ENCODE data around the gene ERBIN.
"Not testable (repeated sequence)": the region's sequence is repeated elsewhere in the genome, so short reads cannot be mapped to it uniquely, and the experiment has no call there.

Gene ERBIN, protein sequence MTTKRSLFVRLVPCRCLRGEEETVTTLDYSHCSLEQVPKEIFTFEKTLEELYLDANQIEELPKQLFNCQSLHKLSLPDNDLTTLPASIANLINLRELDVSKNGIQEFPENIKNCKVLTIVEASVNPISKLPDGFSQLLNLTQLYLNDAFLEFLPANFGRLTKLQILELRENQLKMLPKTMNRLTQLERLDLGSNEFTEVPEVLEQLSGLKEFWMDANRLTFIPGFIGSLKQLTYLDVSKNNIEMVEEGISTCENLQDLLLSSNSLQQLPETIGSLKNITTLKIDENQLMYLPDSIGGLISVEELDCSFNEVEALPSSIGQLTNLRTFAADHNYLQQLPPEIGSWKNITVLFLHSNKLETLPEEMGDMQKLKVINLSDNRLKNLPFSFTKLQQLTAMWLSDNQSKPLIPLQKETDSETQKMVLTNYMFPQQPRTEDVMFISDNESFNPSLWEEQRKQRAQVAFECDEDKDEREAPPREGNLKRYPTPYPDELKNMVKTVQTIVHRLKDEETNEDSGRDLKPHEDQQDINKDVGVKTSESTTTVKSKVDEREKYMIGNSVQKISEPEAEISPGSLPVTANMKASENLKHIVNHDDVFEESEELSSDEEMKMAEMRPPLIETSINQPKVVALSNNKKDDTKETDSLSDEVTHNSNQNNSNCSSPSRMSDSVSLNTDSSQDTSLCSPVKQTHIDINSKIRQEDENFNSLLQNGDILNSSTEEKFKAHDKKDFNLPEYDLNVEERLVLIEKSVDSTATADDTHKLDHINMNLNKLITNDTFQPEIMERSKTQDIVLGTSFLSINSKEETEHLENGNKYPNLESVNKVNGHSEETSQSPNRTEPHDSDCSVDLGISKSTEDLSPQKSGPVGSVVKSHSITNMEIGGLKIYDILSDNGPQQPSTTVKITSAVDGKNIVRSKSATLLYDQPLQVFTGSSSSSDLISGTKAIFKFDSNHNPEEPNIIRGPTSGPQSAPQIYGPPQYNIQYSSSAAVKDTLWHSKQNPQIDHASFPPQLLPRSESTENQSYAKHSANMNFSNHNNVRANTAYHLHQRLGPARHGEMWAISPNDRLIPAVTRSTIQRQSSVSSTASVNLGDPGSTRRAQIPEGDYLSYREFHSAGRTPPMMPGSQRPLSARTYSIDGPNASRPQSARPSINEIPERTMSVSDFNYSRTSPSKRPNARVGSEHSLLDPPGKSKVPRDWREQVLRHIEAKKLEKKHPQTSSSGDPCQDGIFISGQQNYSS (N-terminal part only)

DNA sequence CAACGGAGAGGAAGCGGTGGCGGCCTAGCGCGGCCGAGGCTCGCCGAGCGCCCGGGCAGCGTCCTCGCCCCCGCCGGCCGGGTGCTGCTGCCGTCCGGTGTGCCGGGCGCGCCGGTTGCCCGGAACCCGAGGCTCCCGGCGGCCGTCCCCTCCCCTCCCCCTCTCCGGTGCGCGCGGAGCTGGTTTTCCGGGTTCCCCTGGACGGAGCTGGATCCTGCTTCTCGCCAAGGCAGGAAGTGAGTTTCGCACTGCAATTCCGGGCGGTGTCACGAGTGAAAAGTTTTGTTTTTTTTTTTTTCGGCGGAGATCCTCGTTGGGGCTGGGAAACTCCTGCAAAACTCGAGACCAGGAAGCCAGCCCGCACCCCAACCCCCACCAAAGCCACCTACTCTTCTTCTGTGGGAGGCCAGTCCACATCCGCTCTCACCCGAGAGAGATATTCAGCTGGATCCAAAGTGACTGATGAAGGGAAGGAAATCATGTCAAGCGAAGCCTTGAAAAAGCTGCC, at the start of gene ERBIN:
ERBIN (plus strand) TSS at position 300 of the 508 bp plus-strand sequence. CDS start 66,144 bp downstream, outside the sequence.
- DNase-seq, result peak; percentile 51

GRCh38 chr5:65876970-65877369, 49.4 kb upstream of the ERBIN start:
- DNase-seq, result no peak

DNA sequence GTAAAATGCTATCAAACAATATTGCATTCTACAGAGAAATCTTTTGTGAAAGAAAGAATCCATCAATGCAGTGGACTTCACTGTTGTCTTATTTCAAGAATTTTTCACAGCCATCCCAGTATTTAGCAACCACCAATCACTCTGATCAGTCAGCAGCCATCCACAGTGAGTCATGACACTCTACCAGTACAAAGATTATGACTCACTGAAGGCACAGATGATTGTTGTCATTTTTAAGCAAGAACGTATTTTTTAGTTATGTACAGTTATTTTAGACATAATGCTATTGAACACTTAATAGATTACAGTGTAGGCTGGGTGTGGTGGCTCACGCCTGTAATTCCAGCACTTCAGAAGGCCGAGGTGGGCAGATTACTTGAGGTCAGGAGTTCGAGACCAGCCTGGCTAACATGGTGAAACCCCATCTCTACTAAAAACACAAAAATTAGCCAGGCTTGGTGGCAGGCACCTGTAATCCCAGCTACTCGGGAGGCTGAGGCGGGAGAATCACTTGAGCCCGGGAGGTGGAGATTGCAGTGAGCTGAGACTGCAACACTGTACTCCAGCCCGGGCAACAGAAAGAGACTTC, 46.6 kb upstream of the ERBIN start:
- not testable (repeated sequence) for DNase-seq

- peak; percentile 1 for DNase-seq
Observed at GRCh38 chr5:65880496-65881072, 45.8 kb upstream of the ERBIN start.

DNA sequence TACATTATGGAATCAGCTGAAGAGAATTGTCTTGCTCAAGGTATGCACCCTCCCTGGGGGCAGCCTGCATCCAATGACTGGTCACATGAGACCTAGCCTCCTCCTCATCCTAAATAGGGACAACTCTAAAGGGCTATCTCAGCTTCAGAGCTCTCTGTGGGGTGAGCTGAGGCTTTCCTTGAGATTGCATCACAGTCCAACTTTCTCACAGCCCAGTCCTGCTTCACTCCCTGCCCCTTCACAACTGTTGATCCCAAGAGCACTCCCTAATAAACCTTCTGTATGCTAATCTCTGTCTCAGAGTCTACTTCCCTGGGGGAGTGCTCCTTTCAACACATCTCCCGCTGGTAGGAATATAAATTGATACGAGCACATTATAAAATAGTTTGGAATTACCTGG, 44.1 kb upstream of the ERBIN start:
- DNase-seq, result no peak

GRCh38 chr5:65883461-65883860, 42.9 kb upstream of the ERBIN start:
- DNase-seq, result no peak

GRCh38 chr5:65886387-65886786, 40.0 kb upstream of the ERBIN start:
- no peak for DNase-seq

DNA sequence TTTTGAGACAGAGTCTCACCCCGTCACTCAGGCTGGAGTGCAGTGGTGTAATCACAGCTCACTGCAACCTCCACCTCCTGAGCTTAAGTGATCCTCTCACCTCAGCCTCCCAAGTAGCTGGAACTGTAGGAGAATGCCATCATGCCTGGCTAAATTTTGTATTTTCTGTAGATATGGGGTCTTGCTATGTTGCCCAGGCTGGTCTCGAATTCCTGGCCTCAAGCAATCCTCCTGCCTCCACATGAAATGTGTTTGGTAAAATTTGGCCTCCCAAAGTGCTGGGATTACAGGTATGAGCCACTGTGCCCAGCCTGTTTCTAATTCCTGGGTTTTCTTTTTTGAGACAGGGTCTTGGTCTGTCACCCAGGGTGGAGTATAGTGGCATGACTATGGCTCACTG, 34.4 kb upstream of the ERBIN start:
- not testable (repeated sequence) for DNase-seq

- DNase-seq, result no peak
Observed at GRCh38 chr5:65892801-65893200, 33.6 kb upstream of the ERBIN start.

DNA sequence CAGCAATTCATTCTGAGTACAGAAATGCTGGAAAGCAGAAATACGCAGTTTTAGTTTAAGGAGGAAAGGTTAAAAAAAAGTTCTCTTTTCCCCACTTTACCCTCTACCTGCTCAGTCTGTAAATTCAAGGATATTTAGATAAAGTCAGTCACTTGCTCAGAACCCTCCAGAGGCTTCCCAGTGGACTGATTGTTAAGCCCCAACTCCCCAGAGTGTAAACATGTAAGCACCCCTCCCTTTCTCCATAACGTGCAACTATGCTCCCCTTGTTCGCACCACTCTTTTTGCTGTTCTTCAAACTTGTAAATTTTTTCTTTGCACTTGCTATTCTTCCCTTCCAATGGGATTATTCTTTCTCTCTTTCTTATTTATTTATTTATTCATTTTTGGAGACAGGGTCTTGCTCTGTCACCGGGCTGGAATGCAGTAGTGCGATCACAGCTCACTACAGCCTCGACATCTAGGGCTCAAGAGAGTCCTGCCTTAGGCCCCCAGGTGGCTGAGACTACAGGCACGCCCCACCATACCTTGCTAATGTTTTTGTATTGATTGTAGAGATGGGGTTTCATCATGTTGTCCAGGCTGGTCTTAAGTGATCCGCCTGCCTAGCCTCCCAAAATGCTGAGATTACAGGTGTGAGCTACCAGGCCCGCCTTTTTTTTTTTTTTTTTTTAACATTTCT, 32.5 kb upstream of the ERBIN start:
- no peak for DNase-seq

GRCh38 chr5:65895891-65896290, 30.5 kb upstream of the ERBIN start:
- DNase-seq, result no peak

- no peak for DNase-seq
Observed at GRCh38 chr5:65900746-65901145, 25.6 kb upstream of the ERBIN start.

GRCh38 chr5:65902104-65902503, 24.3 kb upstream of the ERBIN start:
- no peak for DNase-seq

DNA sequence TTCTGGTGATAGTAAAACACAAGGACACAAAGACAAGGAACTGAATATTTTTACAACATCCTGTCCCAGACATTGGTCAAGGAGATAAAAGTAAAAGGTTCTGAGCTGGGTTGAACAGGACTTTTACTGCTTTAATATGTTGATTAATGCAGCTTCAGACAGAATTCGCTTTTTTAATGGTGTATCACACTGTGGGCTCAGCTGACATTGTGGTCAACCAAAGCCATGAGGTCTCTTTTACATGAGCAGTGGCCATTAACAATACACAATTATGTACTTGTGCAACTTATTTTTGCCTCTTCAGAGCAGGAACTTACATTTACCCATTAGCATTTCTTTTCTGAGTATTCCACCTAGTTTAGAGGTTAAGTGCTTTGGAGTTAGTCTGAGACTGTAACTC, 22.8 kb upstream of the ERBIN start:
- no peak for DNase-seq

GRCh38 chr5:65906256-65906655, 20.1 kb upstream of the ERBIN start:
- DNase-seq, result no peak

DNA sequence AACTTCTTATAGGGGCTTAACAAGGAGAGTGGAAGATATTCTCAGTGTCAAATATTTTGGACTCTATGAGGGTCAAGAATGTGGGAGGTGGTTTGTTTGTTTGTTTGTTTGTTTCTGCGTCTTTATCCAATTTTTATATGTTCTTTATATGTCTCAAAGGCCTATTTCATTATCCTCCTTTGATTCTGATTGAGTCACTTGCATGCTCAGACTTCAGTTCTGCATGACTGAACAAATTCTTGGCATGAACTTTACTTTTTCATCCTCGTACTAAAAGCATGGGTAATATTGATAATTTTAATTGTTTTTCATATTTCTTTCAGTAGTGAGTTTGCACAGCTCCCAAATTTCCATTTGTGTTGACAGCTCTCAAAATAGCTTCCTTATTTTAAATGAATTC, 19.2 kb upstream of the ERBIN start:
- DNase-seq, result peak; percentile 0

- DNase-seq, result no peak
Observed at GRCh38 chr5:65910711-65911110, 15.7 kb upstream of the ERBIN start.

DNA sequence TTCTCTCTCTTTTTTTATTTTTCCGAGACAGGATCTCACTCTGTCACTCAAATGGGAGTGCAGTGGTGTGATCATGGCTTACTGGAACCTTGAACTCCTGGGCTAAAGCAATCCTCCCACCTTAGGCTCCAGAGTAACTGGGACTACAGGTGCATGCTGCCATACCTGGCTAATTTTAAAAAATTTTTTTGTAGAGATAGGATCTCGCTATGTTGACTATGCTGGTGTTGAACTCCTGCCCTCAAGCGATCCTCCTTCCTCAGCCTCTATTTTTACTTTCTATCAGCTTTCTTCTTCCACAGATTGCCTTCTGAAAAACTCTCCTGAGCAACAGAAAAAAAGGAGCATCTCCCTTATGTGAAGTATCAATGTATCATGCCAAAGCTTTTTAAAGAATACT, 14.1 kb upstream of the ERBIN start:
- no peak for DNase-seq

DNA sequence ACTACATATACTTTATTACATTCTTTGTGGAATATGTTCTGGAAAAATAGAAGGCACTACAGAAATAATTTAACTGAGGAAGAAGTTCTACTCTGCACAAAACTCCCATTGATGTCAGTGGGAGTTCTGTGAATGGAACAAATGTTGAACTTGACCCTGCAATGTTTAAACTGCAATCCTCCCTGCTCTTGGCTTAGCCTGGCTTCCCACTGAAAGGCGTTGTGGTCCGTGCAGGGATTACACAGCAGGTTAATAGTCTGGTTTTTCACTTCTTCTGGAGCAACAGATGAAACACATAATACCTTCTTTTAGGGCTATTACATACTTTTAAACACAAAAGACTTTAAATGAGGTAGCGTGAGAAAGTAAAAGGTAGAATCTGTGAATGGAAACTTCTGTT, 12.9 kb upstream of the ERBIN start:
- DNase-seq, result no peak

- DNase-seq, result no peak
Observed at GRCh38 chr5:65914641-65915196, 11.7 kb upstream of the ERBIN start.

- DNase-seq, result not testable (repeated sequence)
Observed at GRCh38 chr5:65915661-65916060, 10.7 kb upstream of the ERBIN start.

Measured in NCI-H345 (cell line).